IMR-90 (cell line): Measurements from ENCODE around the gene HINT2. TPM values are rescaled to one million over a fixed set of nuclear protein-coding genes. Genes with fewer than 3 reads are reported as not detected.

Source experiments
- ATAC-seq: fragments of 200-7000 bp; cut with Tn5 transposase; 2 replicates; pipeline ENCODE4 v1.9.1; 2020; ENCODE audit warnings: low read depth, mild to moderate bottlenecking, moderate library complexity
- BruUV-seq: library from RNA; stranded (reverse); fragments of 400-500 nt; replicated peaks from 2 replicates; lab custom pipeline; 2021; lab: Mats Ljungman, UMichigan
- CTCF ChIA-PET: fragments of 300-600 bp; formaldehyde crosslinking; extraction: SDS; loops from one replicate; lab custom pipeline; 2021; ENCODE audit warnings: antibody characterized with exemption; lab: Yijun Ruan, JAX
- POLR2A ChIA-PET: fragments of 300-600 bp; sonication (Branson Sonifier 250); formaldehyde crosslinking; loops from one replicate; lab custom pipeline; 2022; ENCODE audit warnings: antibody characterized with exemption; ENCODE audit not compliant: unreplicated experiment; lab: Charles Lee
- DNase-seq: peaks from one replicate; pipeline ENCODE4 v3.0.0; 2013
- H2AFZ ChIP-seq: replicated peaks from 2 replicates; pipeline ENCODE3; 2013; ENCODE audit warnings: low read length, mild to moderate bottlenecking; ENCODE audit not compliant: poor library complexity
- H2AK5ac ChIP-seq: 2 replicates; pipeline ENCODE4 v1.6.1; 2013; ENCODE audit warnings: low read depth, low read length, inconsistent platforms
- H2AK9ac ChIP-seq: replicated peaks from 2 replicates; pipeline ENCODE3; 2013; ENCODE audit warnings: mild to moderate bottlenecking, low read depth, low read length, moderate library complexity; ENCODE audit not compliant: poor library complexity
- H2BK120ac ChIP-seq: 2 replicates; pipeline ENCODE4 v1.6.1; 2013; ENCODE audit warnings: low read depth, low read length, inconsistent platforms
- H2BK15ac ChIP-seq: 3 replicates; pipeline ENCODE4 v1.6.1; 2013; ENCODE audit warnings: low read depth, low read length, inconsistent platforms
- H2BK20ac ChIP-seq: 2 replicates; pipeline ENCODE4 v1.6.1; 2013; ENCODE audit warnings: low read depth, mild to moderate bottlenecking, inconsistent platforms, low read length, moderate library complexity
- H2BK5ac ChIP-seq: 2 replicates; pipeline ENCODE4 v1.6.1; 2013; ENCODE audit warnings: mild to moderate bottlenecking, low read depth, low read length, inconsistent platforms; ENCODE audit not compliant: poor library complexity, severe bottlenecking
- H3K14ac ChIP-seq: replicated peaks from 2 replicates; pipeline ENCODE4 v1.6.1; 2013; ENCODE audit warnings: low read depth, low read length, inconsistent platforms
- H3K18ac ChIP-seq: 2 replicates; pipeline ENCODE4 v1.6.1; 2013; ENCODE audit warnings: low read depth, low read length, control low read depth
- H3K23ac ChIP-seq: 2 replicates; pipeline ENCODE4 v1.6.1; 2013; ENCODE audit warnings: low read depth, low read length, inconsistent platforms
- H3K27ac ChIP-seq: 2 replicates; pipeline ENCODE4 v1.5.1; 2013; ENCODE audit warnings: mild to moderate bottlenecking, control low read depth, low read length; ENCODE audit not compliant: insufficient read depth
- H3K27me3 ChIP-seq: 2 replicates; pipeline ENCODE4 v1.6.1; 2013; ENCODE audit warnings: low read length; ENCODE audit not compliant: control insufficient read depth, insufficient read depth
- H3K36me3 ChIP-seq: 2 replicates; pipeline ENCODE4 v1.6.1; 2013; ENCODE audit warnings: low read length, mixed read lengths; ENCODE audit not compliant: control insufficient read depth, insufficient read depth
- H3K4ac ChIP-seq: 2 replicates; pipeline ENCODE4 v1.6.1; 2013; ENCODE audit warnings: low read depth, low read length, inconsistent platforms
- H3K4me1 ChIP-seq: 2 replicates; pipeline ENCODE4 v1.6.1; 2013; ENCODE audit warnings: low read length, mixed read lengths; ENCODE audit not compliant: control insufficient read depth, insufficient read depth
- H3K4me2 ChIP-seq: 2 replicates; pipeline ENCODE4 v1.6.1; 2013; ENCODE audit warnings: low read depth, mild to moderate bottlenecking, control low read depth, low read length, moderate library complexity
- H3K4me3 ChIP-seq: 2 replicates; pipeline ENCODE4 v1.5.1; 2013; ENCODE audit warnings: low read depth, mild to moderate bottlenecking, control low read depth, low read length, moderate library complexity; ENCODE audit not compliant: insufficient read depth
- H3K56ac ChIP-seq: 2 replicates; pipeline ENCODE4 v1.6.1; 2013; ENCODE audit warnings: low read length, inconsistent platforms; ENCODE audit not compliant: insufficient read depth; ENCODE audit errors: extremely low read depth
- H3K79me1 ChIP-seq, 2 experiments: 2 replicates each; pipeline ENCODE4 v1.6.1; 2013; ENCODE audit warnings: low read length in 2 of 2, inconsistent platforms in 1 of 2, low read depth in 1 of 2
- H3K9ac ChIP-seq: 2 replicates; pipeline ENCODE4 v1.6.1; 2013; ENCODE audit warnings: low read depth, low read length, control low read depth
- H3K9me1 ChIP-seq: 2 replicates; pipeline ENCODE4 v1.6.1; 2013; ENCODE audit warnings: low read length, inconsistent platforms; ENCODE audit not compliant: insufficient read depth
- H3K9me3 ChIP-seq: 2 replicates; pipeline ENCODE4 v1.6.1; 2013; ENCODE audit warnings: low read length; ENCODE audit not compliant: control insufficient read depth, insufficient read depth
- H4K20me1 ChIP-seq: 2 replicates; pipeline ENCODE4 v1.6.1; 2013; ENCODE audit warnings: low read length, inconsistent platforms; ENCODE audit not compliant: insufficient read depth
- H4K5ac ChIP-seq: 2 replicates; pipeline ENCODE4 v1.6.1; 2013; ENCODE audit warnings: mild to moderate bottlenecking, low read depth, low read length, control low read depth
- H4K8ac ChIP-seq, 2 experiments: 2 replicates each; pipeline ENCODE4 v1.6.1; 2013; ENCODE audit warnings: low read depth in 2 of 2, low read length in 2 of 2, control low read depth in 1 of 2, inconsistent platforms in 1 of 2
- H4K91ac ChIP-seq: 2 replicates; pipeline ENCODE4 v1.6.1; 2013; ENCODE audit warnings: low read depth, low read length, inconsistent platforms; ENCODE audit not compliant: insufficient read depth
- BHLHE40 ChIP-seq: fragments of 150-350 bp; IDR thresholded peaks from 2 replicates; pipeline ENCODE4 v1.6.1; 2016; ENCODE audit warnings: mild to moderate bottlenecking, low read depth, low read length
- CHD1 ChIP-seq: IDR thresholded peaks from 2 replicates; pipeline ENCODE4 v1.6.1; 2012; ENCODE audit warnings: low read depth, low read length, improper control_type of control experiment
- FOS ChIP-seq: fragments of 150-350 bp; IDR thresholded peaks from 2 replicates; pipeline ENCODE4 v1.6.1; 2016; ENCODE audit warnings: low read depth, low read length
- MAFK ChIP-seq: IDR thresholded peaks from 2 replicates; pipeline ENCODE4 v1.6.1; 2012; ENCODE audit warnings: low read depth, low read length, improper control_type of control experiment
- MAZ ChIP-seq: IDR thresholded peaks from 2 replicates; pipeline ENCODE4 v1.6.1; 2012; ENCODE audit warnings: low read depth, mild to moderate bottlenecking, low read length, improper control_type of control experiment, moderate library complexity, borderline replicate concordance
- MXI1 ChIP-seq: IDR thresholded peaks from 2 replicates; pipeline ENCODE4 v1.6.1; 2012; ENCODE audit warnings: low read depth, mild to moderate bottlenecking, low read length, moderate library complexity, borderline replicate concordance
- NFE2L2 ChIP-seq: fragments of 150-350 bp; IDR thresholded peaks from 2 replicates; pipeline ENCODE4 v1.6.1; 2016; ENCODE audit warnings: low read depth, mild to moderate bottlenecking, low read length
- POLR2A ChIP-seq: IDR thresholded peaks from 2 replicates; pipeline ENCODE4 v1.6.1; 2012; ENCODE audit warnings: mild to moderate bottlenecking, low read depth, low read length
- RAD21 ChIP-seq: IDR thresholded peaks from 2 replicates; pipeline ENCODE4 v1.6.1; 2012; ENCODE audit warnings: low read length, improper control_type of control experiment
- RCOR1 ChIP-seq: IDR thresholded peaks from 2 replicates; pipeline ENCODE4 v1.6.1; 2012; ENCODE audit warnings: mild to moderate bottlenecking, low read length, improper control_type of control experiment; ENCODE audit not compliant: insufficient replicate concordance
- RFX5 ChIP-seq: IDR thresholded peaks from 2 replicates; pipeline ENCODE4 v1.8.0; 2012; ENCODE audit warnings: low read depth, mild to moderate bottlenecking, low read length, moderate library complexity
- SMC3 ChIP-seq: fragments of 150-350 bp; IDR thresholded peaks from 2 replicates; pipeline ENCODE4 v1.6.1; 2016; ENCODE audit warnings: low read depth, mild to moderate bottlenecking, antibody characterized with exemption, low read length, moderate library complexity
- WGBS, 2 experiments: methylation state at CpG; one replicate each; pipeline versions ENCODE4 v1.1.5 to v1.1.7; 2013; ENCODE audit warnings: missing lambda C conversion rate in 2 of 2; ENCODE audit not compliant: insufficient read length in 1 of 2; ENCODE audit errors: extremely low coverage in 2 of 2; 5-methylcytosine and 5-hydroxymethylcytosine counted together
- dilution Hi-C: fragments of 300-500 bp; cut with HindIII; formaldehyde crosslinking; loops from one replicate; pipeline ENCODE4 v1.14.3; 2018; ENCODE audit warnings: low sequenced_read_pairs; ENCODE audit not compliant: unreplicated experiment
- in situ Hi-C: fragments of 300-500 bp; cut with MboI; formaldehyde crosslinking; loops from 3 replicates; pipeline ENCODE4 v1.14.3; 2019; ENCODE audit warnings: low sequenced_read_pairs, inconsistent platforms, mixed read lengths
- intact Hi-C: fragments of 100-400 bp; cut with micrococcal nuclease; formaldehyde crosslinking; loops from 2 replicates; pipeline ENCODE4 v1.10.0; 2022
- polyA plus RNA-seq, 3 experiments: library from polyadenylated mRNA; depleted of rRNA; stranded (reverse); fragments of >200 nt; gene quantifications; 2 replicates each; pipeline ENCODE4 v1.2.3, GENCODE V29; 2012; ENCODE audit warnings: low replicate concordance in 1 of 3
- total RNA-seq: library from RNA; depleted of rRNA; stranded (reverse); fragments of >200 nt; gene quantifications from 2 replicates; pipeline ENCODE4 v1.2.3, GENCODE V29; 2012
- TF ChIP-seq, protein P1 (sequence below): fragments of 150-350 bp; IDR thresholded peaks from 2 replicates; pipeline ENCODE4 v1.6.1; 2017; ENCODE audit warnings: mild to moderate bottlenecking, antibody characterized with exemption, low read length, low read depth
- TF ChIP-seq, protein P2 (sequence below): fragments of 150-350 bp; IDR thresholded peaks from 2 replicates; pipeline ENCODE4 v1.6.1; 2016; ENCODE audit warnings: low read depth, mild to moderate bottlenecking, low read length, moderate library complexity, borderline replicate concordance
- TF ChIP-seq, protein P3 (sequence below): conservative IDR thresholded peaks from 2 replicates; pipeline ENCODE4 v1.5.1; 2012; ENCODE audit warnings: mild to moderate bottlenecking, low read depth, low read length, improper control_type of control experiment

The HINT2 gene
- total and polyA plus RNA-seq, 2 of the 4 experiments (the other 2 are of a cell fraction) = 7.5 to 20.6 TPM

DNA sequence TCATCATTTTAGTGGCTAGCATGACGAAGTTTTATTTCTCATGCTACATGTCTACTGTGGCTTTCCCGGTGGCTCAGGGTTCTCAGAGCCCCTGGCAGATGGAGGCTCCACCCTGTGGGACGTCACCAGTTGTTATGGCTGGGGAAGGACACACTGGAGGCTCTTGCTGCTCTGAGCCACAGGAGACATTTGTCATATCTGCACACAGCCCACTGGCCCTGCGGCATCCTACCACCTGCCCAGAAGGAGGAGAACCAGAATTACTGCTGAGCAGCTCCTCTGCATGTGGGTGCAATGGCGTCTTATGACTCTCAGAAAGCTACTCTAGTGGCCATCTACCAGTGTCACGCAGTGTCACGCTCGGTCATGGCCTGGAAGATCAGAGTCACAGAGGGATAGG is 48.7 kb upstream of the HINT2 start:
- Histone ChIP-seq H3K36me3 (no peaks in the 10 kb centered on the region), H3K27me3 (peaks cover 39% of the 10 kb centered on the region), H3K9me3 (no peaks in the 10 kb centered on the region), H3K4me2 (no peak overlapping the region), H2AFZ (no peak overlapping the region), H3K4ac (no peak overlapping the region), H2AK9ac (no peak overlapping the region), H4K91ac (no peak overlapping the region), H3K9me1 (no peaks in the 10 kb centered on the region), H2BK15ac (no peak overlapping the region), H2BK5ac (no peak overlapping the region), H2AK5ac (no peak overlapping the region), H2BK120ac (no peak overlapping the region), H3K4me3 (no peak overlapping the region), H4K20me1 (no peaks in the 10 kb centered on the region), H3K18ac (no peak overlapping the region), H3K56ac (no peak overlapping the region), H3K9ac (no peak overlapping the region), H4K8ac (no peak overlapping the region), H4K5ac (no peak overlapping the region), H3K14ac (no peak overlapping the region), H3K23ac (no peak overlapping the region), H3K27ac (no peak overlapping the region), H3K79me1 (no peaks in the 10 kb centered on the region), H2BK20ac (no peak overlapping the region), H3K4me1 (no peaks in the 10 kb centered on the region)
- ChIA-PET CTCF (no interaction called here), POLR2A (no interaction called here)
- no peak for DNase-seq
- intact Hi-C loops (no loop called here), in situ Hi-C loops (no loop called here), dilution Hi-C loops (no loop called here)
- TF ChIP-seq, protein P1, sequence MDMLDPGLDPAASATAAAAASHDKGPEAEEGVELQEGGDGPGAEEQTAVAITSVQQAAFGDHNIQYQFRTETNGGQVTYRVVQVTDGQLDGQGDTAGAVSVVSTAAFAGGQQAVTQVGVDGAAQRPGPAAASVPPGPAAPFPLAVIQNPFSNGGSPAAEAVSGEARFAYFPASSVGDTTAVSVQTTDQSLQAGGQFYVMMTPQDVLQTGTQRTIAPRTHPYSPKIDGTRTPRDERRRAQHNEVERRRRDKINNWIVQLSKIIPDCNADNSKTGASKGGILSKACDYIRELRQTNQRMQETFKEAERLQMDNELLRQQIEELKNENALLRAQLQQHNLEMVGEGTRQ = no peak
- TF ChIP-seq RFX5 = no peak
- no peak for TF ChIP-seq MXI1
- TF ChIP-seq, protein P2, sequence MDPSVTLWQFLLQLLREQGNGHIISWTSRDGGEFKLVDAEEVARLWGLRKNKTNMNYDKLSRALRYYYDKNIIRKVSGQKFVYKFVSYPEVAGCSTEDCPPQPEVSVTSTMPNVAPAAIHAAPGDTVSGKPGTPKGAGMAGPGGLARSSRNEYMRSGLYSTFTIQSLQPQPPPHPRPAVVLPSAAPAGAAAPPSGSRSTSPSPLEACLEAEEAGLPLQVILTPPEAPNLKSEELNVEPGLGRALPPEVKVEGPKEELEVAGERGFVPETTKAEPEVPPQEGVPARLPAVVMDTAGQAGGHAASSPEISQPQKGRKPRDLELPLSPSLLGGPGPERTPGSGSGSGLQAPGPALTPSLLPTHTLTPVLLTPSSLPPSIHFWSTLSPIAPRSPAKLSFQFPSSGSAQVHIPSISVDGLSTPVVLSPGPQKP = no peak
- no peak for TF ChIP-seq RAD21
- no peak for TF ChIP-seq RCOR1
- TF ChIP-seq, protein P3, sequence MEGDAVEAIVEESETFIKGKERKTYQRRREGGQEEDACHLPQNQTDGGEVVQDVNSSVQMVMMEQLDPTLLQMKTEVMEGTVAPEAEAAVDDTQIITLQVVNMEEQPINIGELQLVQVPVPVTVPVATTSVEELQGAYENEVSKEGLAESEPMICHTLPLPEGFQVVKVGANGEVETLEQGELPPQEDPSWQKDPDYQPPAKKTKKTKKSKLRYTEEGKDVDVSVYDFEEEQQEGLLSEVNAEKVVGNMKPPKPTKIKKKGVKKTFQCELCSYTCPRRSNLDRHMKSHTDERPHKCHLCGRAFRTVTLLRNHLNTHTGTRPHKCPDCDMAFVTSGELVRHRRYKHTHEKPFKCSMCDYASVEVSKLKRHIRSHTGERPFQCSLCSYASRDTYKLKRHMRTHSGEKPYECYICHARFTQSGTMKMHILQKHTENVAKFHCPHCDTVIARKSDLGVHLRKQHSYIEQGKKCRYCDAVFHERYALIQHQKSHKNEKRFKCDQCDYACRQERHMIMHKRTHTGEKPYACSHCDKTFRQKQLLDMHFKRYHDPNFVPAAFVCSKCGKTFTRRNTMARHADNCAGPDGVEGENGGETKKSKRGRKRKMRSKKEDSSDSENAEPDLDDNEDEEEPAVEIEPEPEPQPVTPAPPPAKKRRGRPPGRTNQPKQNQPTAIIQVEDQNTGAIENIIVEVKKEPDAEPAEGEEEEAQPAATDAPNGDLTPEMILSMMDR = no peak
- no peak for TF ChIP-seq FOS
- TF ChIP-seq MAFK = no peak
- TF ChIP-seq BHLHE40 = no peak
- no peak for TF ChIP-seq POLR2A
- TF ChIP-seq NFE2L2 = no peak
- TF ChIP-seq MAZ = no peak
- TF ChIP-seq CHD1 = no peak
- TF ChIP-seq SMC3 = no peak
- no TSS peak for BruUV-seq
- WGBS, 2 experiments = 53% methylated on average over 6 of the region's 8 CpGs; no CpG with 5 or more reads in 1 of the 2 experiments
- ATAC-seq = no peak
